Prostate gland (tissue), 2 donors: ENCODE results near the gene MDK. TPM values are rescaled to one million over a fixed set of nuclear protein-coding genes. Genes with fewer than 3 reads are reported as not detected.

ENCODE experiments used
- DNase-seq: peaks from one replicate; pipeline ENCODE4 v3.0.0-alpha.2; 2019; ENCODE audit warnings: low spot score
- H3K27ac ChIP-seq, 2 donors: fragments of 200-600 bp; sonication (generic); 2 replicates each; pipeline ENCODE4 v1.5.1; 2017 to 2019
- H3K27me3 ChIP-seq: fragments of 200-600 bp; sonication (generic); replicated peaks from 2 replicates; pipeline ENCODE4 v1.5.1; 2019; ENCODE audit not compliant: insufficient read depth
- H3K36me3 ChIP-seq, 2 donors: fragments of 200-600 bp; sonication (generic); 1 replicate in 1 of 2; 2 replicates in 1 of 2; pipeline versions ENCODE4 v1.5.1 to v1.8.1; 2017 to 2019
- H3K4me1 ChIP-seq: fragments of 200-600 bp; sonication (generic); replicated peaks from 2 replicates; pipeline ENCODE4 v1.5.1; 2019
- H3K4me3 ChIP-seq, 2 donors: fragments of 200-600 bp; sonication (generic); 2 replicates each; pipeline ENCODE4 v1.5.1; 2017 to 2019
- H3K9me3 ChIP-seq: fragments of 200-600 bp; sonication (generic); 2 replicates; pipeline ENCODE4 v1.5.1; 2017
- CTCF ChIP-seq, 4 experiments: fragments of 200-600 bp in 2 of 4; fragments of 450-650 bp in 2 of 4; sonication (generic) in 2 of 4; IDR thresholded peaks; 1 replicate in 3 of 4; 2 replicates in 1 of 4; pipeline ENCODE4 v1.5.1; 2016 to 2019; ENCODE audit warnings: antibody characterized with exemption in 4 of 4, mild to moderate bottlenecking in 2 of 4, moderate library complexity in 2 of 4
- POLR2A ChIP-seq: fragments of 450-650 bp; IDR thresholded peaks from one replicate; pipeline ENCODE4 v1.6.1; 2016; ENCODE audit warnings: antibody characterized with exemption, mild to moderate bottlenecking
- POLR2AphosphoS5 ChIP-seq: sonication (generic); formaldehyde crosslinking; IDR thresholded peaks from one replicate; pipeline ENCODE4 v1.6.1; 2017; ENCODE audit warnings: antibody characterized with exemption
- WGBS: methylation state at CpG from one replicate; pipeline ENCODE4 v1.1.5; 2018; 5-methylcytosine and 5-hydroxymethylcytosine counted together
- intact Hi-C: fragments of 100-400 bp; cut with DNase I; formaldehyde crosslinking; loops from one replicate; pipeline ENCODE4 v1.14.2; 2022
- total RNA-seq, 2 donors: library from RNA; depleted of rRNA; stranded (reverse); fragments of >200 nt; gene quantifications; one replicate each; pipeline ENCODE4 v1.1.0, GENCODE V29; 2016

MDK gene
- total RNA-seq, 2 donors from 2014 or later = 71.6 to 164 TPM

- no peak for DNase-seq
- Histone ChIP-seq H3K36me3 (peaks cover 0 to 10% of the 10 kb centered on the region in 2 donors), H3K9me3 (no peaks in the 10 kb centered on the region), H3K4me1 (peaks cover 9% of the 10 kb centered on the region), H3K4me3 (no peak overlapping the region), H3K27ac (no peak overlapping the region), H3K27me3 (peaks cover 4% of the 10 kb centered on the region)
- intact Hi-C loops = loop anchor here (5.0 kb wide), 1 partner anchor 144 kb away; no protein-coding TSS in a partner anchor
- TF ChIP-seq POLR2AphosphoS5 = no peak
- no peak for TF ChIP-seq POLR2A
- WGBS = 72% methylated on average over 4 of the region's 4 CpGs
These were observed 11.8 kb downstream of the MDK start for GRCh38 chr11:46393231-46393616.

DNA sequence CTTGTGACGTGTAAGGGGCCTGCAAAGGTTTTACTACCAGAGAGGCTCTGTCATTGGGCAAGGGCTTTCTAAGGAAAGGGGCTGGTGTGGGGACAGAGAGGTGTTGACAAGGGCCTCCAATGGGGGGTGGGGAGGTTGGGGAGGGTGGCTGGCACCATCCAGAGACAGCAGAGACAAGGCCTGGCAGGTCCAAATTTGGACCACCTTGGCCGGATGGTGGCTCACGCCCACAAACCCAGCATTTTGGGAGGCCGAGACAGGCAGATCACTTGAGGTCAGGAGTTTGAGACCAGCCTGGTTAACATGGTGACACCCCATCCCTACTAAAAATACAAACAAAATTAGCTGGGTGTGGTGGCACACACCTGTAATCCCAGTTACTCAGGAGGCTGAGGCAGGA lies 12.3 kb downstream of the MDK start:
- peaks cover 4% of the 10 kb centered on the region for H3K27me3 ChIP-seq
- intact Hi-C loops = loop anchor here (5.0 kb wide), 1 partner anchor 144 kb away; no protein-coding TSS in a partner anchor
- peaks cover 9% of the 10 kb centered on the region for H3K4me1 ChIP-seq
- H3K36me3 ChIP-seq = peaks cover 0 to 10% of the 10 kb centered on the region in 2 donors
- no peaks in the 10 kb centered on the region for H3K9me3 ChIP-seq
- 89% methylated on average over 4 of the region's 4 CpGs for WGBS
- no peak for DNase-seq
- no peak overlapping the region for H3K27ac ChIP-seq
- TF ChIP-seq CTCF (IDR thresholded peaks at IDR 0.05) = no peak
- no peak for TF ChIP-seq POLR2A
- TF ChIP-seq POLR2AphosphoS5 = no peak
- no peak overlapping the region for H3K4me3 ChIP-seq

GRCh38 chr11:46397526-46397925 lies 16.1 kb downstream of the MDK start:
- Histone ChIP-seq H3K36me3 (peaks cover 0 to 10% of the 10 kb centered on the region in 2 donors), H3K9me3 (no peaks in the 10 kb centered on the region), H3K4me3 (no peak overlapping the region), H3K27ac (no peak overlapping the region), H3K4me1 (peaks cover 4% of the 10 kb centered on the region), H3K27me3 (no peaks in the 10 kb centered on the region)
- DNase-seq = no peak
- intact Hi-C loops = no loop called here
- 95% methylated on average over 18 of the region's 19 CpGs for WGBS
- TF ChIP-seq POLR2A (no peak), CTCF (IDR thresholded peaks at IDR 0.05) (no peak), POLR2AphosphoS5 (no peak)

- H3K4me1 ChIP-seq = no peaks in the 10 kb centered on the region
- no peak for TF ChIP-seq POLR2A
- TF ChIP-seq CTCF (IDR thresholded peaks at IDR 0.05) = no peak
- TF ChIP-seq POLR2AphosphoS5 = no peak
- H3K27ac ChIP-seq = no peak overlapping the region
- peaks cover 8 to 16% of the 10 kb centered on the region in 2 donors for H3K36me3 ChIP-seq
- no peak overlapping the region for H3K4me3 ChIP-seq
- intact Hi-C loops = no loop called here
- no peaks in the 10 kb centered on the region for H3K9me3 ChIP-seq
- DNase-seq = no peak
- no peaks in the 10 kb centered on the region for H3K27me3 ChIP-seq
- 81% methylated on average over 6 of the region's 6 CpGs for WGBS
These were observed 21.8 kb downstream of the MDK start for GRCh38 chr11:46402957-46403902.

DNA sequence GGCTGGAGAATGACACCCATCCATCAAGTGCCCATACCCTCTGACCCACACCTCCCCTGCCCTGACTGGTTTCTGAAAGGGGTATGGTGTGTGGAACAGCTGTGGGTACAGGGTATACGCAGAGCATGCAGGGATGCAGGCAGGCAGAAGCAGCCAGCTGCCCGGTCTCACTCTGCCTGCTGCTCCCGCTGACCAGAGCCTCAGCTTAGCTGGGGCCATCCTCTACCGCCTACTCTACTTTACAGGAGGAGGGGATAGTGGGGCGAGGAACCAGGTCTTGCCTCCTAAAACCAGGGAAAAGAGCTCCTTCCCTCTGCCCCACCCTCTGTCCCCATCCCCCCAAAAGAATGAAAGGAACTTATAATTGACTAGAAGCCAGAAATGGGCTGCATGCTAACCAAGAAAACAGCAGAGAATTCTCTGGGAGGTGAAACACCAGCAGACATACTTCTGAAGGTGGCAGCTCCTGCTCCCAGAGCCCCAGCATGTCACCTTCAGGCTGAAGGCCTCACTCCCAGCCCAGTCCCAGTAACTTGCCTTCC lies 23.1 kb downstream of the MDK start:
- intact Hi-C loops = no loop called here
- Histone ChIP-seq H3K27me3 (no peaks in the 10 kb centered on the region), H3K4me1 (no peaks in the 10 kb centered on the region), H3K27ac (no peak overlapping the region), H3K9me3 (no peaks in the 10 kb centered on the region), H3K36me3 (peaks cover 14 to 16% of the 10 kb centered on the region in 2 donors), H3K4me3 (no peak overlapping the region)
- no peak for DNase-seq
- 79% methylated on average over 5 of the region's 5 CpGs for WGBS
- TF ChIP-seq POLR2A = no peak
- no peak for TF ChIP-seq POLR2AphosphoS5
- TF ChIP-seq CTCF (IDR thresholded peaks at IDR 0.05) = no peak
